GM19438 (cell line): ENCODE measurements around the gene KCNH8.
"Not testable (repeated sequence)": the region's sequence is repeated elsewhere in the genome, so short reads cannot be mapped to it uniquely, and the experiment has no call there.

Experiments
- ATAC-seq: cut with Tn5 transposase; IDR thresholded peaks from one replicate; pipeline ENCODE4 v1.9.1; 2021; ENCODE audit warnings: low read depth; ENCODE audit not compliant: unreplicated experiment

Gene KCNH8

DNA sequence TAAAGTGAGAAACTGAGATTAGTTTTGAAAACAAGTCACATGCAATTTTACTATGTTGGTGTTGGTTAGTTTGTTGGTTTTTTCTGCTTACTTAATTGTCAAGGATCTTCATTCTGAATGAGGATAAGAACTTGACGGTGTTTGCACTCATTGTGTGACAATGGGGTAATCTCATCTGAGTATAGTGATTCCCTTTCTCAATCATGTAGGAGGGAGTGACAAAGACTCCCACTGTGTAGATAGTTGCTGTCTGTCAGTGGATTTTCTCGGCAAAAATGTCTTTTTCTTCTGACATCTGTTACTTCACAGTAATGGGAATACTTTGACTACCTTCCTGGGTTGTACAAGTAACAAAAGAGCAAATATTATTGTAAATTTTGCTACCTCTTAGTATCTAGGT is 23.5 kb downstream of the KCNH8 start:
- ATAC-seq, result no peak

DNA sequence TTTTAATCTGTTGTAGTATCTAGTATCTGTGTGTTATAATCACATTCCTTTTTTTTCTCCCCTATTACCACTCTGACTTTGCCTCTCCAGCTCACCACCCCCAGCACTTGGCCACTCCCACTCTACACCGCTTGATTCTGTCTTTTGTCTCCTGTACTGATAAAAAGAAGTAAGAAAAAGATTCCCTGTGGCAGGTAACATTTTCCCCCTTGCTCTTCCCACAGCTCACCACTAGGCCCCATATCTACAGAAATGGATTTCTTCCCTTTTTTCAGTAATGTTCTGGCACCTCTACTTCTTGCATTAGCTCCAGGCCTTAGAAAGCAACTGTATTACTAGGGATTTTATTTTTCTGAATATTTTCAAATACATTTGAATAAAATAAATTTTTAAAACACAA is 25.6 kb downstream of the KCNH8 start:
- ATAC-seq, result no peak

DNA sequence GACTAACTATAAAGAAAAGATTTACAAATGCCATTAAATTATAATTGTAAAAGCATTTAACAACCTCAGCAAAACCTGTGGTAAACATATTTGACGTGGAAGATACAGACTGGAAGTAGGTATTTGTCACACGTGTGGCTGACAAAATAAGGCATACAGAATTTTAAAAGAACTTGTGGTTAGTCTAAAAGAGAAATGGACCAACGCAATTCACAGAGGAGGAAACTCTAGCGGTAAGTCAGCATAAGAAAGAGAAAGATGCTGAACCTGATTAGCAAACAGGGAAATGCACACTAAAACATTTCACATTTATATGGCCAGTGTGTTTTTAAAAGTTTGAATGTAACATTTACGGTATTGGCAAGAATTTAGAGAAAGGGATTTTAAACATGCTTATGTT is 35.3 kb downstream of the KCNH8 start:
- ATAC-seq, result no peak

DNA sequence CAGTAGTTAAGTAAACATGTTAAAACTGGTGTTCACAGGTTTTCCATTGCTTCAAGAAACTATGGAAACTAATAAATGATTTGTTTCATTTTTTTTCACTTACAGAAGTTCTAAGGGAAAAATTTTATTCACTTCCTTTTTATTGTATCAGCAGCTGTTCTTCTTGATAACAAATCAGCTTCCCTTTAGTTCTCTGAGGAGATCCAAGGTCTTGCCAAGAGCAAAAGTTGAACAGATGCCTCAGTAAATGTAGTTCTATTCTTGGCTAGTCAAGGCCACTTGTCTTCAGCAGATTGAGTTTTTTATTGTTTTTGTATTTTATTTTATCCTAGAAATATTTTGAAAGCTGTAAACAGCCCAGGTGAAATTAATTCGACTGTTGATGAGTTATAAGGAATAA is 41.8 kb downstream of the KCNH8 start:
- ATAC-seq, result no peak

DNA sequence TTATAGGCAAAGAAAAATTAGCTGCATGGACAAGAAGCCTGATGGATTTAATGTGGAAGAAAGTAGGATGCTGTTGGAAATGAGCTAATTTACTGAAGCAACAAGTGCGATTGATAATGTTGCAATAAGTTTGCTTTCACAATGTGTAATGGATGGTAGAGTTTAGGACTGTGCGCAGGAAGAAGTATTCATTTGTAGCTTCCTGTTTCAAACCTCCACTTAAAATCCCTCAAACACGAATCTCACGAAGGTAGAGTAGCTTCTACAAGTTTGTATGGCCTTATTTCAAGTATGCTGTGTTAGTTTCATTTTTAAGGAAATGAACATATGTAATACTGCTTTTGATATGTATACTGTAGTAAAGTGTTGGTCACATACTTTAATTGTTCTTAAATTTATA is 42.3 kb downstream of the KCNH8 start:
- ATAC-seq, result no peak

DNA sequence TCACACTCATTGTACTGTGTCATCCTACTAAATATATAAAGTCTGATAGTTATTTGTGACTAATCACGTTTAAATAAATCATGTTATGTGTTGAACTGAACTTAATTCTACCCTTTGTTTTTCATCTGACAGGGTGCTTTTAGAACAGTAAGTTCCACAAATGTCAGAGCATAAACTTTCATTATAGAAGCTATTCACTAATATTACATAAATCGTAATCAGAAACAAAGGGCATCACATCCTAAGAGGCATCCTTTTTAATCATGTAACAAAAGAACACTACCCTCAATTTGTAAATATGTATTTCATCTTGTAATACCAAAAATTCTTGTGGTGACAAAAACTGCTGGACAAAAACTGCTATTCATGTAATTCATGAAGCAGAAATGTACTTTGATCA is 50.8 kb downstream of the KCNH8 start:
- ATAC-seq, result no peak

DNA sequence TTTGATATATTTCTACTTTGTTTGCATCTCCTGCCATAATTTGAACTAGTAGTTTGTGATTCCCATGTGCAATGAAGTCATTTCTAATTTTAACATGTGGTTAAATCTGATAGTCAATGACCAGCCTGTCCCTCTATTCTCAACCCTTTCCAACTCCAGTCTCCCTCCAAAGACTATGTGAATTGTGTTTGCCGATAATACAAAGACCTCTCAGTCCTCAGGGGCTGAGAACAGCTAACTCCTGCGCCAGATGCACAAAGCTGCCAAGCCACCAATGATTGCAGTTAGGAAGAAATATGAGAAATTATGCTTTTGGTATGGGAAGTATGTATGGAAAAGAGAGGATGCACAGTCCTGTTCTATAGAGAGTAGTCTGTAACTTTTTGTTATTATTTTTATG is 54.0 kb downstream of the KCNH8 start:
- no peak for ATAC-seq

DNA sequence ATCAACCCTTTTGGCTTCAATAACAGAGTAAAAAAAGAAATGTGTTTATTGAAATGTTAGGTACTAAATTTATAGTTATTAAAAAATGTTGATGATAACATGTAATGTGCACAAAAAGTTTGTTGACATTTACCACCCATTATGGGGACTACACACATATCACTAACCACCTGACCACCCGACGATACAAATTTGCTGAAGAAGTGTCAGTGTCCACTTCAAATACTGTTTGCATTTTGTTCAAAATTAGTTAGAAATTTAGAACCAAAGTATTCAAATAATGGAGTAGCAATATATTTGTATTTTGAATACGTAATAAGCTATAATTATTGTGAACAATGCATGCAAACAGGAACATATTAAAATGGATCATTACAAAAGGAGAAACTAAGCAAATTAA is 54.4 kb downstream of the KCNH8 start:
- no peak for ATAC-seq

DNA sequence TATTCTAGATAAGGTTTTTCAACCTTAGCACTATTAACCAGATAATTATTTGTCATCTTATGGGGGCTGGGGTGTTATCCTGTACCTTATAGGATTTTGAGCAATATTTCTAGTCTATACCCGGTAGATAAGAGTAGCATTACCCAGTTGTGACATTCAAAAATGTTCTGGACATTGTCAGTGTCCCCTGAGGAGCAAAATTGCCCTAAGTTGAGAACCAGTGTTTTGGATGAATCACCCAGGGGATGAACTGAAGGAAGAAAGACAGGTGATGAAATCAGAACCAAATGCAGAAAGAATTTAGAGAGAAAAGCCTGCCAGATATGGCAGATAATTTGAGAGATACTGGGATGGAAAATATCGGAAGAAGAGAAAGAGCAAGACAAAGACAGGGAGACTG is 58.2 kb downstream of the KCNH8 start:
- no peak for ATAC-seq

DNA sequence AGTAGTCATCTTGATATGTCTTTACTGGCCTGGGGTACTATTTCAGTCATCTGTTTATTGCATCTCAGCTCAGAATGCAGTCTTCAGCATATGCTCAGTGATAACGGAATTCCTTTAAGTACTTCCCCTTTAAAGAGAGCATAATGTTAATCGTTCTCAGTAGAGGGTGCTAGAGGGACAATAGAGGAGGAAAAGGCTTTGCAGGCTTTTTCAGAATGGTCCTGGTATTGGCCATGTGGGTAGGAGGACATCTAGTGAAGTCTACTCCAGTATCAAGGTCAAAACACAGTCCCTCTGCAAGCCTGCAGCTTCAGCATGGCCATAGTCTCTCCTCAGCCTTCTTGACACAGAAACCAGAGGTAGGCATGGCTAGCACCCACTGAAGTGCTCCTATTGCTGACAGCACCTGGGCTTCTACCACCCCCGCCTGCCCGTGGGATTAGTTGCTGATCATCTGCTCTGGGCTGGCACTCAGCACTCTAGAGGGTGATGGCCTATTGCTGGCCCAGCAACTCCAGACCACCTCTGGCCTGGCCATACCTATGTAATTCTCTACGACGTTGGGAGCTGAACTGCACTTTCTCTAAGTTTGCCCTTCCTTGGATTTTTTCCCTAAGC is 65.4 kb downstream of the KCNH8 start:
- ATAC-seq, result no peak

DNA sequence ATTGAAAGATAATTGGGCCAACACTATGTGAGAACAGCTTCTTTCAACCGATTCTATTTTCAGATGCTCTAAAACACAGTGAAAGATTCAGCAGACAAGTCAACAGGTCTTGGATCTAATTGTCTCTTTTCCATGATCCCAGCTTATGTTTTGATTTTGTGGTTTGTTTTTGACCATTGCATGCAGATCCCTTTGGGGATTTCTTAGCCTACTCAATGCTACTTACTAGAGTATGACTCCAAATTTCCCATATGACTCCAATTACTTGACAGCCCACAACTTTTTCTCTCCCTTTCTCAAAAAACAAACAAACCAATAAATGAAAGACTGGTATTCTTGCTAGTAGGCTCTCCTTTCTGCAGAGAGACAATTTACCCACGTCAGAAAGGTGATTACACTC is 67.1 kb downstream of the KCNH8 start:
- ATAC-seq, result no peak

DNA sequence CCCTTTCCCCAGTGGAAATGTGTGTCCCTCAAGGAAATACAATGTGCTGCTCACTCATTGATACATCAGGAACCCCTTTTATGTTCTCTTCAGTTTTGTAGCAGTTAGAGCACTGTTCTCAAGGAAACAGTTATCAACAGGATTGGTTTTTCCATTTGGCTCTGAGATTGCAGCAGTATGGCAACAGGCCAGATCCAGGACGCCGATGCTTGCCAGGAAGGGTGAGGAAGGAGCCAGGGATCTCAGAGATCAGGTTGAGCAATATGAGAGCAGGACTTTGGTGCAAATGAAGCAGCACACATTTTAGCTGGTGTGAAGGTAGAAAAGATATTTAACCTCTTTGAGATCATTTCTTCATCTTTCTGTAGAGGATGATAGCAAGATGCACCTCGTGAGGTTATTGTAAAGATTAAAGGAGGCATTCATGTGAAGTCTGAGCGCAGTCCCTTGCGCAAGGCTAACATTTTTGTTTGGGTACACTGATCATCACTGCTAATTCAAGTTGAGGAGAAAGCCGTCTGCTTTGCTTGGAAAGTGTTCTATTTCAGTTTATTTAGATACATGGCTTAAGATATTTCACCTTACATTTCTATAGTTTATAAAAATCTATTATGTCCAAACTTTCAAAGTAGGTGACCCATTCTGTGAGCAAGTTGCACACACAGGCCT is 68.5 kb downstream of the KCNH8 start:
- no peak for ATAC-seq

DNA sequence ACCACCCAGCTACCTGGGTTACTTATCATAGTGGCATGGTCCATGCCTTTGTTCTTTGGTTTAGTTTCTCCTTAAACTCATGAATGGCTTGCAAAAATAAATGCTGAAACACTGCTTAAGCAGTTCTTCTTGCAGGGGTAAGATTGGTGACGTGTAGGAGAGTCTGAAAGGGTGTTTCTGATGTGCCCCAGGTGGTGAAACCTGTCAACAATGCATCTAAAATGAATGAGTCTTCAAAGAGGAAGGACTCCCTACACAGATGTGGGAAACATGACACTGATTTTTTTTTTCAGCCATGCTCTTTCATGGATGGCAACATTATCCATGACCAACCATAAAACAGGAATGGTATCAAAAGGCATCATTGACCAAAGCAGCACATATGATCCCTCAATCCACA is 72.0 kb downstream of the KCNH8 start:
- no peak for ATAC-seq

DNA sequence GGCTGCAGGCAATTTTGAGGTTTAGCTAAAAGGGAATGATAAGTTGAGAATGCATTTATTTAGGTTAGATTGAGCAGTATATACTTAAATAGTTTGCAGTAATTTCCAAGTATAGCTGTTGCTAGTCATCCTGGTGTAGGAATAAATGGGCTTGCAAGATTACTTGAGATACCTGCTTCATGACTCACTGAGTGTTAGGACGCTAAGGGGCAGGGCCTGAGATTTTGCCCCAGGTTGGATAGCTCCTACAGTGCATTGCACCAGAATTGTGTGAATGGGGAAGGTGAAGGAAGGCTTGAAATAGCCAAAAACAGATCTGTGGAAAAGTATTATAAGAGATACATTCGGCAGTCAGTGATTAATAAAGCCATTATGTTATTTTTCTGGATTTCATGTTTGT is 72.8 kb downstream of the KCNH8 start:
- no peak for ATAC-seq

DNA sequence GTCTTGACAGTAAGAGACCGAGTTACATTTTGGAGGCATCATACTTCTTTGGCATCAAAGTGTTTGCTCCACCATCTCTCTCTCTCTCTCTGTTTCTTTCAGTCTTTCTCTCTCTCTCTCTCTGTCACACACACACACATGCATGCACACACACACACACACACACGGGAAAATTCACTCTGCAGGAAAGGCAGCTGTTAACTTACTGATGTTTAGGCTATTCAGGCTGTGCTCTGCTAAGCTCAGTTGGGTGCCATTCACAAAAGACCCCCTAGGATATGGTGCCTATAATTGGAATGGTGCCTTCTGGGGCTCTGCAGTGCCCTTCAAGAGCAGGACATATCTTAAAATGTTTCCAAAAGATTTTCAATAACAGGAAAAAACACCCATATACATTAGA is 78.2 kb downstream of the KCNH8 start:
- no peak for ATAC-seq

DNA sequence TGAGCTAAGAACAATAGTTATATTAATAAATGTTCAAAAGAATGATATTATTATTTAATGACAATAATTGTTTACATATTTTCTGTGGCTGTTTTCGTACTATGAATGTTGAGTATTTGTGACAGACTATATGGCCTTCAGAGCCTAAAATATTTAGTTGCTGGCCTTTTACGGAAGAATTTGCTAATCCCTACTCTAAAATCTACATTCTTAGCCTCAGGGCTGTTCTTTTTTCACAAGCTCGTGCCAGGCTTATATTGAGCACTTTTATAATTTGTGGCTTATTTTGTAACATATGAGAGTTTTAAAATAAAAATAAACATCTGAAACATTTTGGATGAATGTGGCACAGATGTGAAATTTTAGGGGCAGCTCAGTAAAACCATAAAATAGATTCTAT is 79.9 kb downstream of the KCNH8 start:
- ATAC-seq, result no peak

DNA sequence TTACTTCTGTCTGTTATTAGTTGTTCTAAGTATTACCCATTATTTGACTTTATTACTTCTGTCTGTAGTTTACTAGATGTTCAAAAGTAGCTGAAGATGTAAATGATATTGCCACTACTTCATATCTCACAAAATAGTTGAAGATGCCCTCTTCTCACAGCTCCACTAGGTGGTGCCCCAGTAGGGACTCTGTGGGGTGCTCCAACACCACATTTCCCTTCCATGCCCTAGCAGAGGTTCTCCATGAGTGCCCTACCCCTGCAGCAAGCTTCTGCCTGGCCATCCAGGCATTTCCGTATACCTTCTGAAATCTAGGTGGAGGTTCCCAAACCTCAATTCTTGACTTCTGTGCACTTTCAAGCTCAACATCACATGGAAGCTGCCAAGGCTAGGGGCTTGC is 80.8 kb downstream of the KCNH8 start:
- ATAC-seq, result no peak

DNA sequence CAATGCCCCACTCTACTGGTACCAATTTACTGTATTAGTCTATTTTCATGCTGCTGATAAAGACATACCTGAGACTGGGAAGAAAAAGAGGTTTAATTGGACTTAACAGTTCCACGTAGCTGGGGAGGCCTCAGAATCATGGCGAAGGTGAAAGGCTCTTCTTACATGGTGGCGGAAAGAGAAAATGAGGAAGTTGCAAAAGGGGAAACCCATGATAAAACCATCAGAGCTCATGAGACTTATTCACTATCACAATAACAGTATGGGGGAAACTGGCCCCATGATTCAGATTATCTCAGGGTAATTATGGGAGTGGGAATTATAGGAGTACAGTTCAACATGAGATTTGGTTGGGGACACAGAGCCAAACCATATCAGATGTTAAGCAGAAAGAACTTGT is 81.6 kb downstream of the KCNH8 start:
- ATAC-seq, result not testable (repeated sequence)

DNA sequence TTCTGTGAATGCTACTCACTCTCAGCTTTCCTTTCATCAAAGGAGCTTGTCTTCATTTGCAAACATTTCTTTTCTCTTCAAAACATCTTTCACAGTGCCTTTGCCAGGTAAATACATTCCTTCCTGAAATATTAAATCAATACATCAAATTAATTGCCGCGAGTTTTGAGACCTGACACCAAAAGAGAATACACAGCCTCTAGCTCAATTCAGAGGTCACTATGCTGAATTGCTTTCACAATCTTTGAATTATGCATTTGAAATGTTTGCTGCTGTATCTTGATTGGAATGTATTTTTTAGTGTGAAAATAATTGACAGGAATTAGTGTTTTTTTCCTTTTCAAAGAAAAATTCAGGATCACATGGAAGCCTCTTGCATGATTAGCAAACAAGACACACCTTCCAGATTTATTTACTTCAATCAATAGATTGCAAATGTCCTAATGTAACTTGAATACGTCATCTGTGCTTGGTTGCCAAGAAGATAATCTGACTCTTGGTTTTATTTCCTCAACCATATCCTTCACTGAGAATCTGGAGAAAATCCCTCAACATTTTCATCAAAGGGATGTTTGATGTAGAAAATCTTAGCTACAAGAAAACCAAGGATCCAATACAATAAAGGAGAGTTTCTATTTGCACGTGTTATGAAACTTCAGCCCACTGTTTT is 83.6 kb downstream of the KCNH8 start:
- ATAC-seq, result no peak

DNA sequence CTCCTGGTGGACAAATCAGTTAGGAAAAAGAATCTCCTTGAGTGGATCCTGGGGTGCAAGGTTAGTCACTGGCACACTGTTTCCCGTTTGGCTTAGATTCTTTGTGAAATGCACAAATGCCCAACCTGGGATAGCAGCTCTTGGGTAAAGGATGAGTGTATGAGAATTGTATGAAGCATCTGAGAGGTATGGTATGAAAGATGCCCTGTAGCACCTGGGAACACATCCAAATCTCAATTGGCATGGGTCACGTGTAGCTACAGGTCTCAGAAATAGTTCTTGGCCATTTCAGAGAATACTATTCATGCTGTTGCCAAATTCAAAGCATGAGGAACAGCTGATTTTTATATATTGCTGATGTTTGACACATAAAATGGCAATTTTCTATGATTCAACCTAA is 84.3 kb downstream of the KCNH8 start:
- ATAC-seq, result no peak

DNA sequence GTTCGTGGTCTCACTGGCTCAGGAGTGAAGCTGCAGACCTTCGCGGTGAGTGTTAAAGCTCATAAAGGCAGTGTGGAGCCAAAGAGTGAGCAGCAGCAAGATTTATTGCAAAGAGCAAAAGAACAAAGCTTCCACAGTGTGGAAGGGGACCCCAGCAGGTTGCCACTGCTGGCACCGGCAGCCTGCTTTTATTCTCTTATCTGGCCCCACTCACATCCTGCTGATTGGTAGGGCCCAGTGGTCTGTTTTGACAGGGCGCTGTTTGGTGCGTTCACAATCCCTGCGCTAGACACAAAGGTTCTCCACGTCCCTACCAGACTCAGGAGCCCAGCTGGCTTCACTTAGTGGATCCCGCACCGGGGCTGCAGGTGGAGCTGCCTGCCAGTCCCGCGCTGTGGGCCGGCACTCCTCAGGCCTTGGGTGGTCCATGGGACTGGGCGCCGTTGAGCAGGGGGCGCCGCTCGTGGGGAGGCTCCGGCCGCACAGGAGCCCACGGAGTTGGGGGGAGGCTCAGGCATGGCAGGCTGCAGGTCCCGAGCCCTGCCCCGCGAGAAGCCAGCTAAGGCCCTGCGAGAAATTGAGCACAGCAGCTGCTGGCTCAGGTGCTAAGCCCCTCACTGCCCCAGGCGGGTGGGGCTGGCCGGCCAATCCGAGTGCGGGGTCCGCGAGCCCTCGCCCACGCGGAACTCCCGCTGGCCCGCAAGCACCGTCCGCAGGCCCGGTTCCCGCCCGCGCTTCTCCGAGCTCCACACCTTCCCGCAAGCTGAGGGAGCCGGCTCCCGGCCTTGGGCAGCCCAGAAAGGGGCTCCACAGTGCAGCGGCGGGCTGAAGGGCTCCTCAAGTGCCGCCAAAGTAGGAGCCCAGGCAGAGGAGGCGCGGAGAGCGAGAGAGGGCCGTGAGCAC is 85.8 kb downstream of the KCNH8 start:
- not testable (repeated sequence) for ATAC-seq
